K562 (cell line): ENCODE measurements around the gene ISG20. TPM values are rescaled to one million over a fixed set of nuclear protein-coding genes. Genes with fewer than 3 reads are reported as not detected.

ENCODE experiments used
- CREB1 ChIP-seq, 2 experiments: sonication (generic) in 1 of 2; formaldehyde crosslinking in 1 of 2; IDR thresholded peaks; 2 replicates each; pipeline versions ENCODE4 v1.6.1 to v1.8.0; 2012 to 2022; ENCODE audit warnings: inconsistent platforms in 1 of 2, mild to moderate bottlenecking in 1 of 2, missing genetic modification reagents in 1 of 2, moderate library complexity in 1 of 2
- CXXC5 ChIP-seq: fragments of 250-450 bp; sonication (Bioruptor Pico); IDR thresholded peaks from 2 replicates; pipeline ENCODE4 v1.8.0; 2022; ENCODE audit warnings: inconsistent platforms, mild to moderate bottlenecking, moderate library complexity
- ESRRA ChIP-seq: fragments of 450-650 bp; IDR thresholded peaks from 2 replicates; pipeline ENCODE4 v1.6.1; 2014; ENCODE audit warnings: low read depth, mild to moderate bottlenecking, moderate library complexity, borderline replicate concordance
- GABPB1 ChIP-seq: sonication (generic); formaldehyde crosslinking; IDR thresholded peaks from 2 replicates; pipeline ENCODE4 v1.8.0; 2022; ENCODE audit warnings: mild to moderate bottlenecking, missing genetic modification reagents
- IFI16 ChIP-seq: fragments of 250-450 bp; sonication (Bioruptor Pico); IDR thresholded peaks from 2 replicates; pipeline ENCODE4 v2.1.2; 2022; ENCODE audit warnings: mild to moderate bottlenecking, inconsistent platforms
- NRF1 ChIP-seq, 2 experiments: fragments of 450-650 bp; IDR thresholded peaks in 1 of 2; conservative IDR thresholded peaks in 1 of 2; 2 replicates each; pipeline ENCODE4 v1.6.1; 2014; ENCODE audit warnings: mild to moderate bottlenecking in 2 of 2
- SAFB ChIP-seq: fragments of 200-400 bp; formaldehyde crosslinking; IDR thresholded peaks from 2 replicates; pipeline ENCODE4 v1.6.1; 2017; ENCODE audit warnings: low read depth, low read length, borderline replicate concordance
- TBP ChIP-seq: optimal IDR thresholded peaks from 2 replicates; pipeline ENCODE3; 2011; ENCODE audit warnings: low read depth, low read length, improper control_type of control experiment
- ZNF146 ChIP-seq: IDR thresholded peaks from one replicate; pipeline ENCODE4 v1.6.1; 2018; ENCODE audit warnings: missing compliant biosample characterization; ENCODE audit not compliant: unreplicated experiment
- ZNF165 ChIP-seq: fragments of 250-450 bp; sonication (Bioruptor Pico); IDR thresholded peaks from 2 replicates; pipeline ENCODE4 v1.4.0; 2020; ENCODE audit warnings: borderline replicate concordance
- ZNF561 ChIP-seq: fragments of 450-650 bp; formaldehyde crosslinking; conservative IDR thresholded peaks from 2 replicates; pipeline ENCODE4 v1.4.0; 2020; ENCODE audit warnings: mild to moderate bottlenecking, moderate library complexity
- polyA plus RNA-seq, 8 experiments: library from polyadenylated mRNA; depleted of rRNA in 4 of 8; stranded (reverse) in 5 of 8; unstranded in 3 of 8; fragments of >200 nt; fragmentation: Nextera tagmentation in 2 of 8; fragmentation: Illumina TruSeq in 1 of 8; extraction: Ambion mirVana in 2 of 8; extraction: Trizol in 1 of 8; gene quantifications; 2 replicates each; pipeline versions ENCODE4 v1.2.1 to v1.2.3, GENCODE V29; 2011 to 2014; ENCODE audit warnings: inconsistent platforms in 1 of 8, missing spikeins in 1 of 8
- total RNA-seq, 7 experiments: library from RNA; depleted of rRNA in 6 of 7; stranded (reverse); fragments of >200 nt in 6 of 7; fragmentation: Illumina TruSeq in 2 of 7; extraction: Trizol in 2 of 7; gene quantifications; 2 replicates each; pipeline versions ENCODE4 v1.2.1 to v1.2.3, GENCODE V29; 2011 to 2021; ENCODE audit warnings: low replicate concordance in 1 of 7
- TF ChIP-seq, protein P1 (sequence below), 2 experiments: fragments of 450-650 bp; IDR thresholded peaks; 2 replicates each; pipeline ENCODE4 v1.6.1; 2018; ENCODE audit warnings: mild to moderate bottlenecking in 2 of 2, low read depth in 1 of 2; ENCODE audit not compliant: partially characterized antibody in 2 of 2
- TF ChIP-seq, protein P2 (sequence below): fragments of 450-650 bp; IDR thresholded peaks from 2 replicates; pipeline ENCODE4 v1.6.1; 2018; ENCODE audit not compliant: partially characterized antibody
- TF ChIP-seq, protein P3 (sequence below): sonication (generic); formaldehyde crosslinking; IDR thresholded peaks from 2 replicates; pipeline ENCODE4 v1.8.0; 2023; ENCODE audit warnings: mild to moderate bottlenecking, missing genetic modification reagents

ISG20 gene
- total and polyA plus RNA-seq, 9 of the 15 experiments (the other 6 are each of a cell fraction or from before 2014, with no cell fraction given), result 0.06 to 2.1 (median 1.00) TPM

DNA sequence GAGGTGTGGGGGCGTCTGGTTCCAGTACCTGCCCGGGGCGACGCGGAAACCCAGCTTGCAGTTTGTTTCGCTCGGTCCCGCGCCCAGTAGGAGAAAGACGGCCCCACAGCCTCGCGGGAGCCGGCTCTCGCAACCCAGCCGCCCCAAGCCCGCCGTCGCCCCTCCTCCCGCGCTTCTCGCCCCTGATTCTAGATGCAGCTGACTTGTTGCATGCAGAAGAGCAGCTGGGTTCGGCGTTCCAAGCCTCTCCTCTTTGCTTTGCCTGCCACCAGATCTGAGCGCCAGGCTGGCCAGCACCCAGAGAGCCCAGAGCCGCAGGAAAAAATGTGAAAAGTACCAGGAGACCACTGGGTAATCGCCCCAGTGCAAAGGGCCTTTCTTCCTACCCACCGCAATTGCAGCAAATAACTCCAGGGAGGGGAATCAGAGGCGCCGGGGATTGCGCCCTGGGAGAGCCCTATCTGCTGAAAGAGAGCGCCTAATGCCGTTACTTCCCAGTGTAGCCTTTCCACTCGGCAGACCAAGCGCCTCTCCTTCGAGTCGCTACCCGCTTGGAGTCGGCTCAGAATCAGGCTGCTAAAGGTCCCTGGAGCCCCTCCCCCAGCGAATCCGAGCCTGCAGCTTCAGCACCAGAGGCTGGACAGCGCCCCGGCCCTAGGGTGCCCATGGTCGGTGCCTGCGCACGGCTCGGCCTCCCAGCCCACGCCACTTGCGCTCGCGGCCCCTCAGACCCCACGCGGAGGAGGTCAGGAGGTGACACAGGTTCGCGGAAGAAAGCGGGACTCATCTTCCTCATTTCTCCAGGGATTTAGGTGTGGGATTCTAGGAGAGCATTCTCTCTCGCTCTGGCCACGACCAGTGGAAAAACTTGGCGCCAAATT, 33.4 kb upstream of the ISG20 start (continued):
- TF ChIP-seq, protein P1, sequence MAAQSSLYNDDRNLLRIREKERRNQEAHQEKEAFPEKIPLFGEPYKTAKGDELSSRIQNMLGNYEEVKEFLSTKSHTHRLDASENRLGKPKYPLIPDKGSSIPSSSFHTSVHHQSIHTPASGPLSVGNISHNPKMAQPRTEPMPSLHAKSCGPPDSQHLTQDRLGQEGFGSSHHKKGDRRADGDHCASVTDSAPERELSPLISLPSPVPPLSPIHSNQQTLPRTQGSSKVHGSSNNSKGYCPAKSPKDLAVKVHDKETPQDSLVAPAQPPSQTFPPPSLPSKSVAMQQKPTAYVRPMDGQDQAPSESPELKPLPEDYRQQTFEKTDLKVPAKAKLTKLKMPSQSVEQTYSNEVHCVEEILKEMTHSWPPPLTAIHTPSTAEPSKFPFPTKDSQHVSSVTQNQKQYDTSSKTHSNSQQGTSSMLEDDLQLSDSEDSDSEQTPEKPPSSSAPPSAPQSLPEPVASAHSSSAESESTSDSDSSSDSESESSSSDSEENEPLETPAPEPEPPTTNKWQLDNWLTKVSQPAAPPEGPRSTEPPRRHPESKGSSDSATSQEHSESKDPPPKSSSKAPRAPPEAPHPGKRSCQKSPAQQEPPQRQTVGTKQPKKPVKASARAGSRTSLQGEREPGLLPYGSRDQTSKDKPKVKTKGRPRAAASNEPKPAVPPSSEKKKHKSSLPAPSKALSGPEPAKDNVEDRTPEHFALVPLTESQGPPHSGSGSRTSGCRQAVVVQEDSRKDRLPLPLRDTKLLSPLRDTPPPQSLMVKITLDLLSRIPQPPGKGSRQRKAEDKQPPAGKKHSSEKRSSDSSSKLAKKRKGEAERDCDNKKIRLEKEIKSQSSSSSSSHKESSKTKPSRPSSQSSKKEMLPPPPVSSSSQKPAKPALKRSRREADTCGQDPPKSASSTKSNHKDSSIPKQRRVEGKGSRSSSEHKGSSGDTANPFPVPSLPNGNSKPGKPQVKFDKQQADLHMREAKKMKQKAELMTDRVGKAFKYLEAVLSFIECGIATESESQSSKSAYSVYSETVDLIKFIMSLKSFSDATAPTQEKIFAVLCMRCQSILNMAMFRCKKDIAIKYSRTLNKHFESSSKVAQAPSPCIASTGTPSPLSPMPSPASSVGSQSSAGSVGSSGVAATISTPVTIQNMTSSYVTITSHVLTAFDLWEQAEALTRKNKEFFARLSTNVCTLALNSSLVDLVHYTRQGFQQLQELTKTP (IDR thresholded peaks at IDR 0.05; ENCODE audit: low read depth in 1 of 2, partially characterized antibody in 2 of 2), result peak in 1 of 2 experiments; percentile 38
- TF ChIP-seq SAFB (peak; percentile 95), TBP (no peak), NRF1 (conservative IDR thresholded peaks at IDR 0.05 in 1 of 2, IDR thresholded peaks at IDR 0.05 in 1 of 2) (peak; percentile 53 to 64; a peak in 3 of 4 replicates), CREB1 (IDR thresholded peaks at IDR 0.05) (no peak), CREB1 (CRISPR knock-in tag; IDR thresholded peaks at IDR 0.05) (peak; percentile 46; the same call in 1 of the 2 replicates), GABPB1 (CRISPR knock-in tag) (peak; percentile 57; the same call in 1 of the 2 replicates), IFI16 (CRISPR knock-in tag) (no peak), ZNF561 (CRISPR knock-in tag) (no peak), CXXC5 (0 out of 2 replicates have a peak, but pooled peaks have one; percentile 13), ESRRA (no peak), ZNF165 (no peak), ZNF146 (CRISPR knock-in tag) (no peak)
- TF ChIP-seq, protein P2, sequence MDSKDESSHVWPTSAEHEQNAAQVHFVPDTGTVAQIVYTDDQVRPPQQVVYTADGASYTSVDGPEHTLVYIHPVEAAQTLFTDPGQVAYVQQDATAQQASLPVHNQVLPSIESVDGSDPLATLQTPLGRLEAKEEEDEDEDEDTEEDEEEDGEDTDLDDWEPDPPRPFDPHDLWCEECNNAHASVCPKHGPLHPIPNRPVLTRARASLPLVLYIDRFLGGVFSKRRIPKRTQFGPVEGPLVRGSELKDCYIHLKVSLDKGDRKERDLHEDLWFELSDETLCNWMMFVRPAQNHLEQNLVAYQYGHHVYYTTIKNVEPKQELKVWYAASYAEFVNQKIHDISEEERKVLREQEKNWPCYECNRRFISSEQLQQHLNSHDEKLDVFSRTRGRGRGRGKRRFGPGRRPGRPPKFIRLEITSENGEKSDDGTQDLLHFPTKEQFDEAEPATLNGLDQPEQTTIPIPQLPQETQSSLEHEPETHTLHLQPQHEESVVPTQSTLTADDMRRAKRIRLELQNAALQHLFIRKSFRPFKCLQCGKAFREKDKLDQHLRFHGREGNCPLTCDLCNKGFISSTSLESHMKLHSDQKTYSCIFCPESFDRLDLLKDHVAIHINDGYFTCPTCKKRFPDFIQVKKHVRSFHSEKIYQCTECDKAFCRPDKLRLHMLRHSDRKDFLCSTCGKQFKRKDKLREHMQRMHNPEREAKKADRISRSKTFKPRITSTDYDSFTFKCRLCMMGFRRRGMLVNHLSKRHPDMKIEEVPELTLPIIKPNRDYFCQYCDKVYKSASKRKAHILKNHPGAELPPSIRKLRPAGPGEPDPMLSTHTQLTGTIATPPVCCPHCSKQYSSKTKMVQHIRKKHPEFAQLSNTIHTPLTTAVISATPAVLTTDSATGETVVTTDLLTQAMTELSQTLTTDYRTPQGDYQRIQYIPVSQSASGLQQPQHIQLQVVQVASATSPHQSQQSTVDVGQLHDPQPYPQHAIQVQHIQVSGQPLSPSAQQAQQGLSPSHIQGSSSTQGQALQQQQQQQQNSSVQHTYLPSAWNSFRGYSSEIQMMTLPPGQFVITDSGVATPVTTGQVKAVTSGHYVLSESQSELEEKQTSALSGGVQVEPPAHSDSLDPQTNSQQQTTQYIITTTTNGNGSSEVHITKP, result no peak
- TF ChIP-seq, protein P3, sequence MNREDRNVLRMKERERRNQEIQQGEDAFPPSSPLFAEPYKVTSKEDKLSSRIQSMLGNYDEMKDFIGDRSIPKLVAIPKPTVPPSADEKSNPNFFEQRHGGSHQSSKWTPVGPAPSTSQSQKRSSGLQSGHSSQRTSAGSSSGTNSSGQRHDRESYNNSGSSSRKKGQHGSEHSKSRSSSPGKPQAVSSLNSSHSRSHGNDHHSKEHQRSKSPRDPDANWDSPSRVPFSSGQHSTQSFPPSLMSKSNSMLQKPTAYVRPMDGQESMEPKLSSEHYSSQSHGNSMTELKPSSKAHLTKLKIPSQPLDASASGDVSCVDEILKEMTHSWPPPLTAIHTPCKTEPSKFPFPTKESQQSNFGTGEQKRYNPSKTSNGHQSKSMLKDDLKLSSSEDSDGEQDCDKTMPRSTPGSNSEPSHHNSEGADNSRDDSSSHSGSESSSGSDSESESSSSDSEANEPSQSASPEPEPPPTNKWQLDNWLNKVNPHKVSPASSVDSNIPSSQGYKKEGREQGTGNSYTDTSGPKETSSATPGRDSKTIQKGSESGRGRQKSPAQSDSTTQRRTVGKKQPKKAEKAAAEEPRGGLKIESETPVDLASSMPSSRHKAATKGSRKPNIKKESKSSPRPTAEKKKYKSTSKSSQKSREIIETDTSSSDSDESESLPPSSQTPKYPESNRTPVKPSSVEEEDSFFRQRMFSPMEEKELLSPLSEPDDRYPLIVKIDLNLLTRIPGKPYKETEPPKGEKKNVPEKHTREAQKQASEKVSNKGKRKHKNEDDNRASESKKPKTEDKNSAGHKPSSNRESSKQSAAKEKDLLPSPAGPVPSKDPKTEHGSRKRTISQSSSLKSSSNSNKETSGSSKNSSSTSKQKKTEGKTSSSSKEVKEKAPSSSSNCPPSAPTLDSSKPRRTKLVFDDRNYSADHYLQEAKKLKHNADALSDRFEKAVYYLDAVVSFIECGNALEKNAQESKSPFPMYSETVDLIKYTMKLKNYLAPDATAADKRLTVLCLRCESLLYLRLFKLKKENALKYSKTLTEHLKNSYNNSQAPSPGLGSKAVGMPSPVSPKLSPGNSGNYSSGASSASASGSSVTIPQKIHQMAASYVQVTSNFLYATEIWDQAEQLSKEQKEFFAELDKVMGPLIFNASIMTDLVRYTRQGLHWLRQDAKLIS (CRISPR knock-in tag), result peak; percentile 58; the same call in 1 of the 2 replicates
